Measurements from ENCODE around the gene ADGRG6. TPM values are rescaled to one million over a fixed set of nuclear protein-coding genes. Genes with fewer than 3 reads are reported as not detected.
"Not testable (repeated sequence)": the region's sequence is repeated elsewhere in the genome, so short reads cannot be mapped to it uniquely, and the experiment has no call there.

ADGRG6 gene
- not detected in 2 replicates for total RNA-seq

- intact Hi-C loops (cut with micrococcal nuclease) = loop anchor here (5.0 kb wide), 1 partner anchor 155 kb away; the partner anchor contains the start of genes NMBR and VTA1
Measured at GRCh38 chr6:142301651-142302391, at the start of gene ADGRG6. Gene ADGRG6, plus strand, starts transcription at chr6:142302007. Its CDS starts 323 bp downstream, at chr6:142302330.

GRCh38 chr6:142254513-142254912, 47.3 kb upstream of the ADGRG6 start:
- intact Hi-C loops (cut with micrococcal nuclease) = no loop called here

GRCh38 chr6:142255785-142256184, 46.0 kb upstream of the ADGRG6 start:
- intact Hi-C loops (cut with micrococcal nuclease) = no loop called here

GRCh38 chr6:142258305-142258704, 43.5 kb upstream of the ADGRG6 start:
- intact Hi-C loops (cut with micrococcal nuclease) = no loop called here

- intact Hi-C loops (cut with micrococcal nuclease) = no loop called here
Measured at GRCh38 chr6:142258757-142259156, 43.0 kb upstream of the ADGRG6 start.

GRCh38 chr6:142260748-142261147, 41.1 kb upstream of the ADGRG6 start:
- intact Hi-C loops (cut with micrococcal nuclease) = no loop called here

GRCh38 chr6:142262231-142262630, 39.6 kb upstream of the ADGRG6 start:
- intact Hi-C loops (cut with micrococcal nuclease) = no loop called here

GRCh38 chr6:142265476-142265875, 36.3 kb upstream of the ADGRG6 start:
- intact Hi-C loops (cut with micrococcal nuclease) = no loop called here

- intact Hi-C loops (cut with micrococcal nuclease) = no loop called here
Measured at GRCh38 chr6:142266060-142266459, 35.7 kb upstream of the ADGRG6 start.

- intact Hi-C loops (cut with micrococcal nuclease) = no loop called here
Measured at GRCh38 chr6:142271476-142271875, 30.3 kb upstream of the ADGRG6 start.

GRCh38 chr6:142274656-142275055, 27.2 kb upstream of the ADGRG6 start:
- intact Hi-C loops (cut with micrococcal nuclease) = no loop called here

- intact Hi-C loops (cut with micrococcal nuclease) = no loop called here
Measured at GRCh38 chr6:142275236-142276006, 26.4 kb upstream of the ADGRG6 start.

GRCh38 chr6:142276256-142276655, 25.6 kb upstream of the ADGRG6 start:
- intact Hi-C loops (cut with micrococcal nuclease) = no loop called here

- intact Hi-C loops (cut with micrococcal nuclease) = no loop called here
Measured at GRCh38 chr6:142279350-142280180, 22.2 kb upstream of the ADGRG6 start.

- intact Hi-C loops (cut with micrococcal nuclease) = no loop called here
Measured at GRCh38 chr6:142280265-142280664, 21.5 kb upstream of the ADGRG6 start.

- intact Hi-C loops (cut with micrococcal nuclease) = no loop called here
Measured at GRCh38 chr6:142280927-142281326, 20.9 kb upstream of the ADGRG6 start.

- intact Hi-C loops (cut with micrococcal nuclease) = not testable (repeated sequence)
Measured at GRCh38 chr6:142283138-142283537, 18.7 kb upstream of the ADGRG6 start.

- intact Hi-C loops (cut with micrococcal nuclease) = no loop called here
Measured at GRCh38 chr6:142284419-142284818, 17.4 kb upstream of the ADGRG6 start.

- intact Hi-C loops (cut with micrococcal nuclease) = no loop called here
Measured at GRCh38 chr6:142285235-142286087, 16.3 kb upstream of the ADGRG6 start.

GRCh38 chr6:142286088-142286409, 15.8 kb upstream of the ADGRG6 start:
- intact Hi-C loops (cut with micrococcal nuclease) = no loop called here

- intact Hi-C loops (cut with micrococcal nuclease) = no loop called here
Measured at GRCh38 chr6:142289687-142290086, 12.1 kb upstream of the ADGRG6 start.

Measured in T-helper 2 cell treated with Interferon-gamma antibody and Interleukin-4, amounts not matched to agents 100 ng/mL and 5 ng/mL, for 36 hours (primary cell).